Tibial nerve (tissue), 4 donors: Measurements from ENCODE around the gene ZNF580. TPM values are rescaled to one million over a fixed set of nuclear protein-coding genes. Genes with fewer than 3 reads are reported as not detected.

Experiments
- DNase-seq, 2 donors: peaks; one replicate each; pipeline ENCODE4 v3.0.0-alpha.2; 2019; ENCODE audit warnings: low spot score in 2 of 2
- H3K27ac ChIP-seq, 4 donors: fragments of 200-600 bp; sonication (generic) in 3 of 4; one replicate each; pipeline ENCODE4 v1.5.1; 2017 to 2019; ENCODE audit warnings: mild to moderate bottlenecking in 1 of 4
- H3K27me3 ChIP-seq, 2 donors: fragments of 200-600 bp; sonication (generic) in 1 of 2; one replicate each; pipeline versions ENCODE4 v1.5.1 to v1.6.0; 2017 to 2019
- H3K36me3 ChIP-seq, 3 donors: fragments of 200-600 bp; sonication (generic); one replicate each; pipeline ENCODE4 v1.5.1; 2018 to 2019
- H3K4me1 ChIP-seq, 4 donors: fragments of 200-600 bp; sonication (generic) in 3 of 4; one replicate each; pipeline ENCODE4 v1.5.1; 2017 to 2019
- H3K4me3 ChIP-seq, 4 donors: fragments of 200-600 bp; sonication (generic) in 3 of 4; one replicate each; pipeline ENCODE4 v1.5.1; 2017 to 2019; ENCODE audit warnings: mild to moderate bottlenecking in 1 of 4, moderate library complexity in 1 of 4
- H3K9me3 ChIP-seq, 4 donors: fragments of 200-600 bp; sonication (generic) in 3 of 4; one replicate each; pipeline ENCODE4 v1.5.1; 2017 to 2019
- CTCF ChIP-seq, 5 experiments: fragments of 200-600 bp in 3 of 5; fragments of 450-650 bp in 2 of 5; sonication (generic) in 3 of 5; IDR thresholded peaks; one replicate each; pipeline ENCODE4 v1.5.1; 2016 to 2019; ENCODE audit warnings: antibody characterized with exemption in 5 of 5, mild to moderate bottlenecking in 3 of 5, moderate library complexity in 2 of 5
- EP300 ChIP-seq, 2 donors: sonication (generic); formaldehyde crosslinking; IDR thresholded peaks; one replicate each; pipeline ENCODE4 v1.6.1; 2017; ENCODE audit warnings: antibody characterized with exemption in 2 of 2, mild to moderate bottlenecking in 1 of 2
- POLR2A ChIP-seq, 2 donors: fragments of 450-650 bp; IDR thresholded peaks; one replicate each; pipeline ENCODE4 v1.6.1; 2017; ENCODE audit warnings: antibody characterized with exemption in 2 of 2, mild to moderate bottlenecking in 2 of 2, moderate library complexity in 2 of 2
- WGBS, 2 donors: methylation state at CpG; one replicate each; pipeline ENCODE4 v1.1.5; 2018; 5-methylcytosine and 5-hydroxymethylcytosine counted together
- total RNA-seq, 4 donors: library from RNA; depleted of rRNA; stranded (reverse); fragments of >200 nt; gene quantifications; one replicate each; pipeline ENCODE4 v1.1.0, GENCODE V29; 2016

Gene ZNF580
- total RNA-seq, 4 donors from 2014 or later: 24.1 to 67.5 (median 35.0) TPM

DNA sequence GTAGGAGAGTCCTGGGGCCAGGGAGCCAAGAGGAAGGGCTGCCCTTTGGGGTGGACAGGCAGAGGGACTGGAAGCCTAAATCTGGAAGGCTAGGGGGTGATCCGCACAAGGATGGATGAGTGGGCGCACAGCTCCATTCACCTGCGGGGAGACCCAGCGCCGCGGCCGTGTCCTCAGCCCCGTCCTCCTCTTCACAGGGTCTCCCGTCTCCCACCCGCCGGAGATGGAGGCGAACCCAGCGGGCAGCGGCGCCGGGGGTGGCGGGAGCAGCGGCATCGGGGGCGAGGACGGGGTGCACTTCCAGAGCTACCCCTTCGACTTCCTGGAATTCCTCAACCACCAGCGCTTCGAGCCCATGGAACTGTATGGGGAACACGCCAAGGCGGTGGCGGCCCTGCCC lies 27.4 kb upstream of the ZNF580 start:
- no peak for DNase-seq

GRCh38 chr19:55613930-55614710 lies 26.7 kb upstream of the ZNF580 start:
- Histone ChIP-seq H3K4me1 (peaks cover 0 to 21% (median 0%) of the 10 kb centered on the region in 4 donors), H3K27ac (no peak overlapping the region), H3K36me3 (peaks cover 0 to 74% (median 6%) of the 10 kb centered on the region in 3 donors), H3K4me3 (no peak overlapping the region), H3K9me3 (no peaks in the 10 kb centered on the region), H3K27me3 (no peaks in the 10 kb centered on the region)
- WGBS, 2 donors: 92 to 95% methylated on average over 46 to 56 of the region's 75 CpGs
- TF ChIP-seq EP300 (IDR thresholded peaks at IDR 0.05): no peak
- no peak for TF ChIP-seq CTCF (IDR thresholded peaks at IDR 0.05)
- TF ChIP-seq POLR2A (IDR thresholded peaks at IDR 0.05): no peak
- DNase-seq: no peak

More for the DNA sequence above, 27.4 kb upstream of the ZNF580 start:
- Histone ChIP-seq H3K9me3 (no peaks in the 10 kb centered on the region), H3K4me1 (peaks cover 0 to 23% (median 0%) of the 10 kb centered on the region in 4 donors), H3K4me3 (no peak overlapping the region), H3K36me3 (peaks cover 0 to 78% (median 6%) of the 10 kb centered on the region in 3 donors), H3K27ac (no peak overlapping the region), H3K27me3 (no peaks in the 10 kb centered on the region)
- 89 to 92% methylated on average over 26 to 27 of the region's 27 CpGs for WGBS, 2 donors
- TF ChIP-seq CTCF (IDR thresholded peaks at IDR 0.05) (no peak), EP300 (IDR thresholded peaks at IDR 0.05) (no peak), POLR2A (IDR thresholded peaks at IDR 0.05) (no peak)

DNA sequence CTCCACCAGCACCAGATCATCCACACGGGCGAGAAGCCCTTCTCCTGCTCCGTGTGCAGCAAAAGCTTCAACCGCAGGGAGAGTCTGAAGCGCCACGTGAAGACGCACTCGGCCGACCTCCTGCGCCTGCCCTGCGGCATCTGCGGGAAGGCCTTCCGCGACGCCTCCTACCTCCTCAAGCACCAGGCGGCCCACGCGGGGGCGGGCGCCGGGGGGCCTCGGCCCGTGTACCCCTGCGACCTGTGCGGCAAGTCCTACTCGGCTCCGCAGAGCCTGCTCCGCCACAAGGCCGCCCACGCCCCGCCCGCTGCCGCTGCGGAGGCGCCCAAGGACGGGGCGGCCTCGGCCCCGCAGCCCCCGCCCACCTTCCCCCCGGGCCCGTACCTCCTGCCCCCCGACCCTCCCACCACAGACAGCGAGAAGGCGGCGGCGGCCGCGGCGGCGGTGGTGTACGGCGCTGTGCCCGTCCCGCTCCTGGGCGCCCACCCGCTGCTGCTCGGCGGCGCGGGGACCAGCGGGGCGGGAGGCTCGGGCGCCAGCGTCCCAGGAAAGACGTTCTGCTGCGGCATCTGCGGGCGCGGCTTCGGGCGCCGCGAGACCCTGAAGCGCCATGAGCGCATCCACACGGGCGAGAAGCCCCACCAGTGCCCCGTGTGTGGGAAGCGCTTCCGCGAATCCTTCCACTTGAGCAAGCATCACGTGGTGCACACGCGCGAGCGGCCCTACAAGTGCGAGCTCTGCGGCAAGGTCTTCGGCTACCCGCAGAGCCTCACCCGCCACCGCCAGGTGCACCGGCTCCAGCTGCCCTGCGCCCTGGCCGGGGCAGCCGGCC lies 25.9 kb upstream of the ZNF580 start:
- Histone ChIP-seq H3K4me3 (no peak overlapping the region), H3K27ac (no peak overlapping the region), H3K4me1 (peaks cover 0 to 21% (median 0%) of the 10 kb centered on the region in 4 donors), H3K9me3 (no peaks in the 10 kb centered on the region), H3K36me3 (peaks cover 0 to 66% (median 6%) of the 10 kb centered on the region in 3 donors), H3K27me3 (no peaks in the 10 kb centered on the region)
- TF ChIP-seq EP300 (IDR thresholded peaks at IDR 0.05) (no peak), CTCF (IDR thresholded peaks at IDR 0.05) (no peak), POLR2A (IDR thresholded peaks at IDR 0.05) (no peak)
- 95 to 96% methylated on average over 84 to 98 of the region's 98 CpGs for WGBS, 2 donors
- DNase-seq: no peak

DNA sequence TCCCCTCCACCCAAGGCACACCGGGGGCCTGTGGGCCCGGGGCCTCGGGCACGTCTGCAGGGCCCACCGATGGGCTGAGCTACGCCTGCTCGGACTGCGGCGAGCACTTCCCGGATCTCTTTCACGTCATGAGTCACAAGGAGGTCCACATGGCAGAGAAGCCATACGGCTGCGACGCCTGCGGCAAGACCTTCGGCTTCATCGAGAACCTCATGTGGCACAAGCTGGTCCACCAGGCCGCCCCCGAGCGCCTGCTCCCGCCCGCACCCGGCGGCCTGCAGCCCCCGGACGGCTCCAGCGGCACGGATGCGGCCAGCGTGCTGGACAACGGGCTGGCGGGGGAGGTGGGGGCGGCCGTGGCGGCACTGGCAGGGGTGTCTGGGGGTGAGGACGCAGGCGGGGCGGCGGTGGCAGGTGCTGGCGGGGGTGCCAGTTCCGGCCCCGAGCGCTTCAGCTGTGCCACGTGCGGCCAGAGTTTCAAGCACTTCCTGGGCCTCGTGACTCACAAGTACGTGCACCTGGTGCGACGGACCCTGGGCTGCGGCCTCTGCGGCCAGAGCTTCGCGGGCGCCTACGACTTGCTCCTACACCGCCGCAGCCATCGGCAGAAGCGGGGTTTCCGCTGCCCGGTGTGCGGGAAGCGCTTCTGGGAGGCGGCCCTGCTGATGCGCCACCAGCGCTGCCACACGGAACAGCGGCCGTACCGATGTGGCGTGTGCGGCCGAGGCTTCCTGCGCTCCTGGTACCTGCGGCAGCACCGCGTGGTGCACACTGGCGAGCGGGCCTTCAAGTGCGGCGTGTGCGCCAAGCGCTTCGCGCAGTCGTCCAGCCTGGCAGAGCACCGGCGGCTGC lies 25.0 kb upstream of the ZNF580 start:
- Histone ChIP-seq H3K9me3 (no peaks in the 10 kb centered on the region), H3K4me3 (no peak overlapping the region), H3K27me3 (no peaks in the 10 kb centered on the region), H3K4me1 (peaks cover 0 to 18% (median 0%) of the 10 kb centered on the region in 4 donors), H3K27ac (no peak overlapping the region), H3K36me3 (peaks cover 0 to 66% (median 6%) of the 10 kb centered on the region in 3 donors)
- TF ChIP-seq POLR2A (IDR thresholded peaks at IDR 0.05): no peak
- 96 to 97% methylated on average over 69 to 80 of the region's 88 CpGs for WGBS, 2 donors
- no peak for DNase-seq

DNA sequence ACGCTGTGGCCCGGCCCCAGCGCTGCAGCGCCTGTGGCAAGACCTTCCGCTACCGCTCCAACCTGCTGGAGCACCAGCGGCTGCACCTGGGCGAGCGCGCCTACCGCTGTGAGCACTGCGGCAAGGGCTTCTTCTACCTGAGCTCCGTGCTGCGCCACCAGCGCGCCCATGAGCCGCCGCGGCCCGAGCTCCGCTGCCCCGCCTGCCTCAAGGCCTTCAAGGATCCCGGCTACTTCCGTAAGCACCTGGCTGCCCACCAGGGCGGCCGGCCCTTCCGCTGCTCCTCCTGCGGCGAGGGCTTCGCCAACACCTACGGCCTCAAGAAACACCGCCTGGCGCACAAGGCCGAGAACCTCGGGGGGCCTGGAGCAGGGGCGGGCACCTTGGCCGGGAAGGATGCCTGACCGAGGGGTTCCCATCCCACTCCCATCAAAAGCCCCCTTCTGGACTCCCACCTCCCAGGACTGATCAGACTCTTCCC lies 24.4 kb upstream of the ZNF580 start:
- no peak for DNase-seq
- no peaks in the 10 kb centered on the region for H3K9me3 ChIP-seq
- H3K4me1 ChIP-seq: peaks cover 0 to 11% (median 0%) of the 10 kb centered on the region in 4 donors
- no peak overlapping the region for H3K4me3 ChIP-seq
- no peak overlapping the region for H3K27ac ChIP-seq
- no peak for TF ChIP-seq POLR2A (IDR thresholded peaks at IDR 0.05)
- TF ChIP-seq EP300 (IDR thresholded peaks at IDR 0.05): no peak
- TF ChIP-seq CTCF (IDR thresholded peaks at IDR 0.05): no peak
- 96% methylated on average over 26 to 38 of the region's 38 CpGs for WGBS, 2 donors
- H3K27me3 ChIP-seq: no peaks in the 10 kb centered on the region
- H3K36me3 ChIP-seq: peaks cover 4 to 70% (median 6%) of the 10 kb centered on the region in 3 donors
